HepG2 (cell line): Measurements from ENCODE around the gene MEA1. TPM values are rescaled to one million over a fixed set of nuclear protein-coding genes. Genes with fewer than 3 reads are reported as not detected.
A peak's percentile ranks its signal among the peaks of the same experiment; 100 is the strongest.

ENCODE experiments used
- FOXJ3 ChIP-seq: sonication (generic); formaldehyde crosslinking; IDR thresholded peaks from 2 replicates; pipeline ENCODE4 v1.4.0; 2020; ENCODE audit warnings: missing genetic modification reagents, mild to moderate bottlenecking, borderline replicate concordance
- MAF1 ChIP-seq: sonication (generic); formaldehyde crosslinking; IDR thresholded peaks from 2 replicates; pipeline ENCODE4 v1.5.0; 2020; ENCODE audit warnings: missing genetic modification reagents, borderline replicate concordance
- MXI1 ChIP-seq: IDR thresholded peaks from 3 replicates; pipeline ENCODE4 v1.6.1; 2012; ENCODE audit warnings: low read depth, low read length, inconsistent platforms, borderline replicate concordance
- PHF8 ChIP-seq: sonication (generic); formaldehyde crosslinking; IDR thresholded peaks from 2 replicates; pipeline ENCODE4 v1.5.0; 2020; ENCODE audit warnings: missing genetic modification reagents
- SMAD3 ChIP-seq: sonication (generic); formaldehyde crosslinking; IDR thresholded peaks from 2 replicates; pipeline ENCODE4 v1.4.0; 2020; ENCODE audit warnings: missing genetic modification reagents
- SNAI1 ChIP-seq: sonication (generic); formaldehyde crosslinking; IDR thresholded peaks from 2 replicates; pipeline ENCODE4 v1.5.0; 2020; ENCODE audit warnings: mild to moderate bottlenecking, missing genetic modification reagents, borderline replicate concordance
- TCF7L2 ChIP-seq: IDR thresholded peaks from 2 replicates; pipeline ENCODE4 v1.6.1; 2011; ENCODE audit warnings: mild to moderate bottlenecking, low read depth, low read length, moderate library complexity
- TOPORS ChIP-seq: sonication (generic); formaldehyde crosslinking; IDR thresholded peaks from 2 replicates; pipeline ENCODE4 v1.8.0; 2023; ENCODE audit warnings: mild to moderate bottlenecking, missing genetic modification reagents
- ZNF431 ChIP-seq: sonication (generic); formaldehyde crosslinking; IDR thresholded peaks from 2 replicates; pipeline ENCODE4 v1.9.0; 2022; ENCODE audit warnings: missing genetic modification reagents, low read depth, mild to moderate bottlenecking, borderline replicate concordance
- ZNF567 ChIP-seq: sonication (generic); formaldehyde crosslinking; IDR thresholded peaks from 2 replicates; pipeline ENCODE4 v1.8.1; 2023; ENCODE audit warnings: mild to moderate bottlenecking, missing genetic modification reagents, borderline replicate concordance
- ZNF570 ChIP-seq: sonication (generic); formaldehyde crosslinking; IDR thresholded peaks from 2 replicates; pipeline ENCODE4 v1.4.0; 2020; ENCODE audit warnings: mild to moderate bottlenecking, missing genetic modification reagents, borderline replicate concordance
- polyA plus RNA-seq, 8 experiments: library from polyadenylated mRNA; depleted of rRNA in 3 of 8; stranded (reverse) in 7 of 8; unstranded in 1 of 8; fragments of >200 nt; fragmentation: Illumina TruSeq in 4 of 8; extraction: Trizol in 4 of 8; gene quantifications; 2 replicates each; pipeline versions ENCODE4 v1.2.1 to v1.2.3, GENCODE V29; 2011 to 2016; ENCODE audit warnings: low read depth in 4 of 8, missing spikeins in 1 of 8, mixed read lengths in 1 of 8; ENCODE audit not compliant: insufficient read depth in 1 of 8
- total RNA-seq, 5 experiments: library from RNA; depleted of rRNA; stranded (reverse); fragments of >200 nt; fragmentation: Illumina TruSeq; extraction: Trizol; gene quantifications; 2 replicates each; pipeline ENCODE4 v1.2.3, GENCODE V29; 2016; ENCODE audit warnings: low read depth in 1 of 5
- TF ChIP-seq, protein P1 (sequence below): sonication (generic); formaldehyde crosslinking; IDR thresholded peaks from one replicate; pipeline ENCODE4 v1.5.1; 2020; ENCODE audit warnings: mild to moderate bottlenecking, missing genetic modification reagents; ENCODE audit errors: not compliant biosample characterization
- TF ChIP-seq, protein P2 (sequence below): sonication (generic); formaldehyde crosslinking; IDR thresholded peaks from 2 replicates; pipeline ENCODE4 v1.4.0; 2020; ENCODE audit warnings: mild to moderate bottlenecking, missing genetic modification reagents
- TF ChIP-seq, protein P3 (sequence below): sonication (generic); formaldehyde crosslinking; IDR thresholded peaks from 2 replicates; pipeline ENCODE4 v1.4.0; 2020; ENCODE audit warnings: missing genetic modification reagents

MEA1 gene
- total and polyA plus RNA-seq, 2 of the 13 experiments (the other 11 are each of a cell fraction or from before 2014, with no cell fraction given), result 75.6 to 86.2 TPM

DNA sequence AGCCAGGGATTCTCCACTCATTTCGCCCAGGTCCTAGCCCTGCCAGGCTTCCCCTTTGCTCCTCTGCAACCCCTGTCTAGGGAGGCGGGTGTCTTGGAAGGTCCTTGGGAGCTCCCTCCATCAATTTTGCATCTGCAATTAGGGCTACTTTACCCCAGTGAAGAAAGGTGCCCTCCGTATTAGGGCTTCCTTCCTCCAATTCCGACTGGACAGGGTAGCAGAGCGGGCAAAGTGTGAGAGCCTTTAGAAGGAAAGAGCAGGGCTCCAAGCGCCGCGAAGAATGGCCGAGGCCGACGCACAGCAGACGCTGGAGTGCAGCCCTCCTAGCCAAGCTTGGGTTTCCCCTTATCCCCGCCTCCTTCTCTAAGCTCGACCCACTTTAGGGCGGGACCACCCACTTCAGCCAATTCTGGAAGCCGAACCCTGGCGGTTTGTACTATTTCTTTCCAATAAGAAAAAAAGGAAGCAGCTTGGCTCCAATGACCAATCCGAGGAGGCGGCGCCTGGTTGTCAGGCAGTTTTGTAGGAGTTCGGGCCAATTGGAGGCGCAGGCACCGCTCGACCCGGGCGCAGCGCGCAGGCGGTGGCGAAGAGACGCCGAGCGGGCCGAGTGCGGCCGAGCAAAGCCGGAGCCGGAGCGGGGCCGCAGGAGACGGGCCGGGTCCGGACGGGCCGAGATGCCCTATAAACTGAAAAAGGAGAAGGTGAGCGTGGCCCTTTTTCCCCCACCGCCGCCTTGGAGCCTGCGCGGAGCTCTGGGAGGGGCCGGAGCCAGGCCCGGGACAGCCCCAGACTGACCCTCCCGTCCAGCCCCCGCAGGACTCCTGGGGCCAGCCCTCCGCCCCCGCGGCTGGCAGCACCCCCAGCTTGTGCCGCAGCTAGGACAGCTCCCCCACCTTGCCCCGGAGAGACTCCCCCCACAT lies 29.5 kb downstream of the MEA1 start, which contains the start of gene PPP2R5D (continued):
- TF ChIP-seq, protein P1, sequence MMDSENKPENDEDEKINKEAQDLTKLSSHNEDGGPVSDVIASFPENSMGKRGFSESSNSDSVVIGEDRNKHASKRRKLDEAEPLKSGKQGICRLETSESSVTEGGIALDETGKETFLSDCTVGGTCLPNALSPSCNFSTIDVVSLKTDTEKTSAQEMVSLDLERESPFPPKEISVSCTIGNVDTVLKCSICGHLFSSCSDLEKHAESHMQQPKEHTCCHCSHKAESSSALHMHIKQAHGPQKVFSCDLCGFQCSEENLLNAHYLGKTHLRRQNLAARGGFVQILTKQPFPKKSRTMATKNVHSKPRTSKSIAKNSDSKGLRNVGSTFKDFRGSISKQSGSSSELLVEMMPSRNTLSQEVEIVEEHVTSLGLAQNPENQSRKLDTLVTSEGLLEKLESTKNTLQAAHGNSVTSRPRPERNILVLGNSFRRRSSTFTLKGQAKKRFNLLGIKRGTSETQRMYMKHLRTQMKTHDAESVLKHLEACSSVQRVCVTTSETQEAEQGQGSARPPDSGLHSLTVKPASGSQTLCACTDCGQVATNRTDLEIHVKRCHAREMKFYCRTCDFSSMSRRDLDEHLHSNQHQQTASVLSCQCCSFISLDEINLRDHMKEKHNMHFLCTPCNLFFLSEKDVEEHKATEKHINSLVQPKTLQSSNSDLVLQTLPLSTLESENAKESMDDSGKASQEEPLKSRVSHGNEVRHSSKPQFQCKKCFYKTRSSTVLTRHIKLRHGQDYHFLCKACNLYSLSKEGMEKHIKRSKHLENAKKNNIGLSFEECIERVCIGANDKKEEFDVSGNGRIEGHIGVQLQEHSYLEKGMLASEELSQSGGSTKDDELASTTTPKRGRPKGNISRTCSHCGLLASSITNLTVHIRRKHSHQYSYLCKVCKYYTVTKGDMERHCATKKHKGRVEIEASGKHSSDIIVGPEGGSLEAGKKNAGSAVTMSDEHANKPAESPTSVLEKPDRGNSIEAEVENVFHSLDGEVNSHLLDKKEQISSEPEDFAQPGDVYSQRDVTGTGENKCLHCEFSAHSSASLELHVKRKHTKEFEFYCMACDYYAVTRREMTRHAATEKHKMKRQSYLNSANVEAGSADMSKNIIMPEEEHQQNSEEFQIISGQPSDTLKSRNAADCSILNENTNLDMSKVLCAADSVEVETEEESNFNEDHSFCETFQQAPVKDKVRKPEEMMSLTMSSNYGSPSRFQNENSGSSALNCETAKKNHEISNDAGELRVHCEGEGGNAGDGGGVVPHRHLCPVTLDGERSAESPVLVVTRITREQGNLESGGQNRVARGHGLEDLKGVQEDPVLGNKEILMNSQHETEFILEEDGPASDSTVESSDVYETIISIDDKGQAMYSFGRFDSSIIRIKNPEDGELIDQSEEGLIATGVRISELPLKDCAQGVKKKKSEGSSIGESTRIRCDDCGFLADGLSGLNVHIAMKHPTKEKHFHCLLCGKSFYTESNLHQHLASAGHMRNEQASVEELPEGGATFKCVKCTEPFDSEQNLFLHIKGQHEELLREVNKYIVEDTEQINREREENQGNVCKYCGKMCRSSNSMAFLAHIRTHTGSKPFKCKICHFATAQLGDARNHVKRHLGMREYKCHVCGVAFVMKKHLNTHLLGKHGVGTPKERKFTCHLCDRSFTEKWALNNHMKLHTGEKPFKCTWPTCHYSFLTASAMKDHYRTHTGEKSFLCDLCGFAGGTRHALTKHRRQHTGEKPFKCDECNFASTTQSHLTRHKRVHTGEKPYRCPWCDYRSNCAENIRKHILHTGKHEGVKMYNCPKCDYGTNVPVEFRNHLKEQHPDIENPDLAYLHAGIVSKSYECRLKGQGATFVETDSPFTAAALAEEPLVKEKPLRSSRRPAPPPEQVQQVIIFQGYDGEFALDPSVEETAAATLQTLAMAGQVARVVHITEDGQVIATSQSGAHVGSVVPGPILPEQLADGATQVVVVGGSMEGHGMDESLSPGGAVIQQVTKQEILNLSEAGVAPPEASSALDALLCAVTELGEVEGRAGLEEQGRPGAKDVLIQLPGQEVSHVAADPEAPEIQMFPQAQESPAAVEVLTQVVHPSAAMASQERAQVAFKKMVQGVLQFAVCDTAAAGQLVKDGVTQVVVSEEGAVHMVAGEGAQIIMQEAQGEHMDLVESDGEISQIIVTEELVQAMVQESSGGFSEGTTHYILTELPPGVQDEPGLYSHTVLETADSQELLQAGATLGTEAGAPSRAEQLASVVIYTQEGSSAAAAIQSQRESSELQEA (CRISPR knock-in tag), result no peak
- TF ChIP-seq TCF7L2, result no peak
- TF ChIP-seq FOXJ3 (CRISPR knock-in tag), result peak; percentile 29; the same call in 1 of the 2 replicates
- no peak for TF ChIP-seq ZNF567 (CRISPR knock-in tag)
- peak; percentile 40; the same call in 1 of the 3 replicates for TF ChIP-seq MXI1
- TF ChIP-seq SMAD3 (CRISPR knock-in tag), result peak; percentile 22; the same call in 1 of the 2 replicates
- TF ChIP-seq, protein P2, sequence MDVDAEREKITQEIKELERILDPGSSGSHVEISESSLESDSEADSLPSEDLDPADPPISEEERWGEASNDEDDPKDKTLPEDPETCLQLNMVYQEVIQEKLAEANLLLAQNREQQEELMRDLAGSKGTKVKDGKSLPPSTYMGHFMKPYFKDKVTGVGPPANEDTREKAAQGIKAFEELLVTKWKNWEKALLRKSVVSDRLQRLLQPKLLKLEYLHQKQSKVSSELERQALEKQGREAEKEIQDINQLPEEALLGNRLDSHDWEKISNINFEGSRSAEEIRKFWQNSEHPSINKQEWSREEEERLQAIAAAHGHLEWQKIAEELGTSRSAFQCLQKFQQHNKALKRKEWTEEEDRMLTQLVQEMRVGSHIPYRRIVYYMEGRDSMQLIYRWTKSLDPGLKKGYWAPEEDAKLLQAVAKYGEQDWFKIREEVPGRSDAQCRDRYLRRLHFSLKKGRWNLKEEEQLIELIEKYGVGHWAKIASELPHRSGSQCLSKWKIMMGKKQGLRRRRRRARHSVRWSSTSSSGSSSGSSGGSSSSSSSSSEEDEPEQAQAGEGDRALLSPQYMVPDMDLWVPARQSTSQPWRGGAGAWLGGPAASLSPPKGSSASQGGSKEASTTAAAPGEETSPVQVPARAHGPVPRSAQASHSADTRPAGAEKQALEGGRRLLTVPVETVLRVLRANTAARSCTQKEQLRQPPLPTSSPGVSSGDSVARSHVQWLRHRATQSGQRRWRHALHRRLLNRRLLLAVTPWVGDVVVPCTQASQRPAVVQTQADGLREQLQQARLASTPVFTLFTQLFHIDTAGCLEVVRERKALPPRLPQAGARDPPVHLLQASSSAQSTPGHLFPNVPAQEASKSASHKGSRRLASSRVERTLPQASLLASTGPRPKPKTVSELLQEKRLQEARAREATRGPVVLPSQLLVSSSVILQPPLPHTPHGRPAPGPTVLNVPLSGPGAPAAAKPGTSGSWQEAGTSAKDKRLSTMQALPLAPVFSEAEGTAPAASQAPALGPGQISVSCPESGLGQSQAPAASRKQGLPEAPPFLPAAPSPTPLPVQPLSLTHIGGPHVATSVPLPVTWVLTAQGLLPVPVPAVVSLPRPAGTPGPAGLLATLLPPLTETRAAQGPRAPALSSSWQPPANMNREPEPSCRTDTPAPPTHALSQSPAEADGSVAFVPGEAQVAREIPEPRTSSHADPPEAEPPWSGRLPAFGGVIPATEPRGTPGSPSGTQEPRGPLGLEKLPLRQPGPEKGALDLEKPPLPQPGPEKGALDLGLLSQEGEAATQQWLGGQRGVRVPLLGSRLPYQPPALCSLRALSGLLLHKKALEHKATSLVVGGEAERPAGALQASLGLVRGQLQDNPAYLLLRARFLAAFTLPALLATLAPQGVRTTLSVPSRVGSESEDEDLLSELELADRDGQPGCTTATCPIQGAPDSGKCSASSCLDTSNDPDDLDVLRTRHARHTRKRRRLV (CRISPR knock-in tag), result peak; percentile 66
- no peak for TF ChIP-seq ZNF431 (CRISPR knock-in tag)
- TF ChIP-seq TOPORS (CRISPR knock-in tag), result peak; percentile 62; the same call in 1 of the 2 replicates
- TF ChIP-seq PHF8 (CRISPR knock-in tag), result peak; percentile 89
- TF ChIP-seq, protein P3, sequence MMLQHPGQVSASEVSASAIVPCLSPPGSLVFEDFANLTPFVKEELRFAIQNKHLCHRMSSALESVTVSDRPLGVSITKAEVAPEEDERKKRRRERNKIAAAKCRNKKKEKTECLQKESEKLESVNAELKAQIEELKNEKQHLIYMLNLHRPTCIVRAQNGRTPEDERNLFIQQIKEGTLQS (CRISPR knock-in tag), result peak; percentile 37; the same call in 1 of the 2 replicates
- TF ChIP-seq MAF1, result peak; percentile 88; the same call in 1 of the 2 replicates
- TF ChIP-seq SNAI1 (CRISPR knock-in tag), result peak; percentile 84; the same call in 1 of the 2 replicates
- TF ChIP-seq ZNF570, result no peak
